ENCODE measurements around the gene CMTM1.

The CMTM1 gene

DNA sequence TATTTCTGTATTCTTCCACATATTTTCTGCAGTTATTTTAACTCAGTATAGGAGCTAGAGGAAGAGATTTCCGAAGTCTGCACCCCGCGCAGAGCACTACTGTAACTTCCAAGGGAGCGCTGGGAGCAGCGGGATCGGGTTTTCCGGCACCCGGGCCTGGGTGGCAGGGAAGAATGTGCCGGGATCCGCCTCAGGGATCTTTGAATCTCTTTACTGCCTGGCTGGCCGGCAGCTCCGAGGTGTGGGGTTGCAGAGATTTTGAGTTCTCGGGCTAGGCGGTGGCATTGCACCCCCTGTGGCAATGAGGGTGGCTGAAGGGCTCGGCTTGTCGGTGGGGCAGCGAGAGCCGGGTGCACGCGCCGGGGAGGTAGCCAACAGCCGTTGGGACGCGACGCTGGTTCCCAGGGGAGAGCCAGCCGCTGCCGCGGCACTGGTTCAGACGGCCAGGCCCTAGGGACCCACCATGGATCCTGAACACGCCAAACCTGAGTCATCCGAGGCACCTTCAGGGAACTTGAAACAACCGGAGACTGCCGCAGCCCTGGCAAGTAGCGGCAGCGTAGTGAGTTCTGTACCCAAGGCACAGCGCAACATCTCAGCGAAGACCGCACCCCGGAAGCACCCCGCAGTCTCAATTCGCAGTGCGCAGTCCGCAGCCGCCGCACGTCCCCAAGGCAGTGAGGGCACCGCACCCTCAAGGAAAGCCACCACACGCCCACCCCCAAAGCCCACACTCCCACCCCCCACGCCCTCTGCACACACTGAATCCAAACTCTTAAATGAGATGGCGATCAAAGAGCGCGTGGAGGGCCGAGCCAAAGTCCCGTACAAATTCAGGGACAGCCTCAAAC lies at the start of gene CMTM1:
Gene CMTM1 (plus strand): TSS at position 389 of the 851 bp plus-strand sequence. CDS start 75 bp downstream, at position 464.
- no peak for DNase-seq

GRCh38 chr16:66516509-66516807 lies 49.8 kb upstream of the CMTM1 start:
- no peak for DNase-seq

- peak; percentile 96 to 99 (median 98) for DNase-seq
Measured at GRCh38 chr16:66516808-66517585, 49.2 kb upstream of the CMTM1 start.

DNA sequence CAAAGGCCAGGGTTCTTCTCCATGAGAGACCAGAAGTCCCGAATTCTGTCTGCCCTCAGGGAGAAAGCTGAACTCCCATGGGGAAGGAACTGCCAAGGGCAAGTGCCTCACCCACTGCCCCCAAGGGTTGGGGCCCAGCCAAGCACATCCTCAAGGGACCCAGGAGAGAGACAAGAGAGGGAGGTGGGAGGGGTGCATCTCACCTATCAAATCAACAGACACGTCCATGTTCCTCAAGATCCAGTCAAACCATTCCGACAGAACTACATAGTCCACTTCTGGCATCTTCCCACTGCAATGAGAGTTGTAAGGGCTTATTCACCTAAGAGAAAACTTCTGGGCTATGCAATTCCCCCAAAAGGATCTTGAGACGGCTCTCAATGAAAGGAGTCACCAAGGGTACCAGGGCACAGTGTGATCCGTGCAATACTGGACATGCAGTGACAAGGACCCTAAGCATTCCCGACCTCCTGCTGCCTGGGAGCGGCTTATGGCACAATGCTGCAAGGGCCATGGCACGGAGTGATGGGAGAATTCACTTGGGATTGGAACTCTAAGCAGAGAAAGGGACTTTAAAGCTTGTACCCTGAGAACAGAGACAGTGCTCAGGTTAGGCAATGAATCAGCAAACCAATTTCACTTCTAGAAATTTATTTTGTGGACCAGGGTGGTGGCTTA lies 48.5 kb upstream of the CMTM1 start:
- DNase-seq, result no peak

- DNase-seq, result no peak
Measured at GRCh38 chr16:66519482-66520373, 46.5 kb upstream of the CMTM1 start.

DNA sequence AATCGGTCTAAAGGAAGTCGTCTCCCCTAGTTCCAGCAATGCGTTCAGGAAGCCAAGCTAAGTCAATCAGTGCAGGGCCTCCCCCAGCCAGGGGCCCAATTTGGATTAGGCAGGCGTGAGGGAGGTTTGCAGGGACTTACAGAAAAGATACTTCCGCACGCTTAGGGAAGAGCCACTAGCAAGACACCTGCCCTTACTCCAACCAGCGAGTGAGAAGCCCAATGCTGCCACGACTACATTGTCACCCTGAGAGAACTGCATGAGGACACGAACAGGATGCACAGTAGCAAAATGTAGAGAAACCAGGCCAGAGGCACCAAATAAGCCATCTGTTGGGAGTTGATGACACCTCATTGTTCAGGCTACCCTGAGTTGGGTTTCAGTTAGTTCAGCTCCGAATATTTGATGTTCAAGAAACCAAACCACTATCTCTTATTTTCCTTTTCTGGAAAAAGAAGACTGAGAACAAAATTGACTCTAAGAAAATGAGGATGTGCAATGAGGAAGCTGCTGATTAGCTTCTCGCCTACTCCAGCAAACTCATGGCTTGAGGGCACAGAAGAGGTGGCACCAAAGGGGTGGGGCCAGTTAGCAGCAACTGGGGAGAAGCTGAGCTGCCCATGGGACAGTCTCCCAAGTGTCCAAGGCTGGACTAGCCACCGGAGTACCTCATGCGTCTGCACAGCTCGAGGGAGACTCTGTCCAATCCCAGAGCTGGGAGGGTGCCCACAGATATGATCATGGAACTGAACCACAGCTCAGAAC lies 45.7 kb upstream of the CMTM1 start:
- DNase-seq, result peak; percentile 84 to 86 (median 85)

GRCh38 chr16:66521252-66521713 lies 45.0 kb upstream of the CMTM1 start:
- peak; percentile 61 to 66 (median 62) for DNase-seq

DNA sequence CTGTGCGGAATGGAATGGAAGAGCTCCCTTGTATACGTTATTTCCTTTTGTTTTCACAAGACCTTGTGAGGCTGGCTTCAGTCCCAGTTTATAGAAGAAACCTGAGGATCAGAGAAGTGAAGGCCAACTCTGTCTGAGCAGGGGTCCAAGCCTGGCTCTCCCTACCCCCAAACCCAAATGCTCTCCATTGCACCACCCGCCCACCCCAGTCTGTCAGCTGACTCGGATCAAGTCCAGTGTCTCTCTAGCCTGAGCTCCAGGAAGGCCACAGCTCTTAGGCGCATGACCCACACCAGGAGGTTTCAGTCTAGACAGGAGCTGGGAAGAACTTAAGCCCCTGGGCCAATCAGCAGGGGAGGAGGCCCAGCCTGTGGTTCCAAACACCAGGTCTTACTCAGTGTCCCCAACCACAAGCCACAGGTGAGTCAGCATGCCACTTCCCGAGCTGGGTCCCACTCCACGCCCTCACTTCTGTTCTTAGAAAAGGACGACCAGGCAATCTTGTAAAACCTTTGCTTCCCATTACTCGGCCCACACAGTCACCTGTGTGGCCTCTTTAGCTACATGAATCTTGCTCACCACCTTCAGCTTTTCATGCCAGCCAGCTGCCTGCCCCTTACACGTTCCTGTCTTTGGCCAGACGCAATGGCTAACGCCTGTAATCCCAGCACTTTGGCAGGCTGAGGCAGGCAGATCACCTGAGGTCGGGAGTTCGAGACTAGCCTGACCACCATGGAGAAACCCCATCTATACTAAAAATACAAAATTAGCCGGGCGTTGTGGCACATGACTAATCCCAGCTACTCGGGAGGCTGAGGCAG lies 44.1 kb upstream of the CMTM1 start:
- DNase-seq, result peak; percentile 74 to 84 (median 80)

DNA sequence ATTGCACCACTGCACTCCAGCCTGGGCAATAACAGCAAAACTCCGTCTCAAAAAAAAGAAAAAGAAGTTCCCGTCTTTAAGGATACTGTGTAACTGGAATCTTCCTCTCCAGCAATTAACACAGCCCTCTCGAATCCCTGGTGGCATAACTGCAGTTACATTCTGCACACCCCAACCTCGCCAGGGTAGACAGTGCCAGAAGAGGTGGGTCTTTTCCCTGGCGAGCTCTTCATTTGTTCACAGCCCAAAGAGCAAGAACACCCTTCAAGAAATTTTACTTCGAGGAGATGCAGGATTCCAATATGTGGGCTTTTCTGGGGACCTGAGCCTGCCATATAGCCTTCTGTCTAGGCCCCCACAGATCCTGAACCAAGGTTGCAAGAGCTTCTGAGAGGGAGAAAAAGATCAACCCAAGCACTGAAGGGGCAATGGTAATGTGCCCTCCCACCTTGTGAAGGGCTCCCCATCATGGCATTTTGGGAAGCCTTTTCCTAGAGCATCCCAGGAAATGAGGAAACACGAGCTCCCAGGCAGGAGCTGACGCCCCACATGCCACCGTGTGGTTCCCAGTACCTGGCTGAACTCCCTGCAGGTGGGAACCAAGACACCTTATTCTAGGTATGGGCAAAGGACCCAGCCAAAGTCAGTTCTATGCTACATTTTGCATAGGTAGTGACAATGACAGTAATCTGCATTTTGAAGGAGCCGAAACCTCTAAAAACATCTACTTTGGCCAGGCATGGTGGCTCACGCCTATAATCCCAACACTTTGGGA lies 43.2 kb upstream of the CMTM1 start:
- DNase-seq, result peak in 1 of 3 donors; percentile 36

DNA sequence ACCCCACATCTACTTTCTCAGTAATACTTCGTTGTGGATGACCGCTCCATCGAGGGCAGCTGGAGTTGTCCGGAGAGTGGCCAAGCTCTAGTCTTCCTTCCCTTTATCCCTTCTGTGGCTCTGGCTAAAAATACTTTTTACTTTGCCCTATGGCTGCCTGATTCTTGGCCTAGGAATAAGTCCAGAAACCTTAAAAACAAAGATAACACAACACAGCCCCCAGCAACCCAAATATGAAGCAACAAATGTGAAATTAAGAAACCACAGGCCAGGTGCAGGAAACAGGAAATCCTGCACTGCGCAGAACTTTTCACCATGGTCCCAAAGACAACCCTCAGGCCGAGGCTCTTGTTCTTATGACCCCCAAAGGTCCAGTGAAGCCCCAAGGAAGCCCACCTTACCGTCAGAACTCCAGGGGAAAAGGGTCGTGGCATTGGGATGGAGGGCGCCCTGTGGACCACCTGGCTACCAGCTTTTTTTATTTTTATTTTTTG lies 42.3 kb upstream of the CMTM1 start:
- no peak for DNase-seq

DNA sequence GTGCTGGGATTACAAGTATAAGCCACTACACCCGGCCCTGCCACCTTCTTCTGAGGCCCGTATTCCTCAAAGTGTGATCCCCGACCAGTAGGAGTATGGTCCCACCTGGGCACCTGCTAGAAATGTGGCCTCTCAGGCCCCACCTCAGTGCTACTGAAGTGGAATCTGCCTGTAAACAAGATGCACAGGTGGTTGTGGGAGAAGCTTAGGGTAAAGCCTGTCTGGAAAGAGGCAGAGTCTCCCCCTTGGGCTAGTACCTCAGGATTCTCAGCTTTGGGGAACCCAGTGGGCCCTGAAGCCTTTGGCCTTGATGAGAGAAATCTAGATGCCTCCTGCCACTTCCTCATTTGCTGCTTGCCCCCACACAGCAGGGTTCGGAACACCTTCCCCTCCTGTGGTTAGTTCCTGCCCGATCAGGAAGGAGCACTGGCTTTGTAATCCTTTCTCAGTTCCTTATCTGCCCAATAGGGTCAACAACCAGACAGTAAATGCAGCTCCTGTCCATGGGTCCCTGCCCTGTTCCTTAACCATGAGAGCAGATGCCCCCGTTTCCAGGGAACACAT lies 41.6 kb upstream of the CMTM1 start:
- peak; percentile 70 to 80 (median 75) for DNase-seq

GRCh38 chr16:66525396-66526180 lies 40.7 kb upstream of the CMTM1 start:
- DNase-seq, result peak; percentile 75 to 85 (median 84)

- DNase-seq, result no peak
Measured at GRCh38 chr16:66528294-66528693, 37.9 kb upstream of the CMTM1 start.

DNA sequence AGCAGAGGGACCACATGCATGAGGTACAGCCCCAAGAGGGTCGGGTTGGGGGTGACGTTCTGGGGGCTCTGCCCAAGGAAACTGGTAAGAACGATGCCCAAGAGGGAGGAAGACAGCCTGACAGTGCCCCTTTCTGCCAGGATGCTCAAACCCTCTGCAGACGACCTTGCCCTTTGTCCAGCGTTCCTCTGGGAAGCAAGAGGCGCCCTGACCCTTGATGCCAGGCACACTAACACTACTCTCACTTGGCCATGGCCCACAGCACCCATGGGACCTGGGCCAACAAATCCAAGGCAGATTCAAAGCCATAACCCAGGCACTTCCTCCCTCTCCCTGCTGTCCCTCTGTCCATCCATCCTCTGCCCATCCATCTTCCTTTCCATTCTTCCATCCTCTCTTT lies 36.8 kb upstream of the CMTM1 start:
- no peak for DNase-seq

GRCh38 chr16:66534376-66534799 lies 31.9 kb upstream of the CMTM1 start:
- no peak for DNase-seq

DNA sequence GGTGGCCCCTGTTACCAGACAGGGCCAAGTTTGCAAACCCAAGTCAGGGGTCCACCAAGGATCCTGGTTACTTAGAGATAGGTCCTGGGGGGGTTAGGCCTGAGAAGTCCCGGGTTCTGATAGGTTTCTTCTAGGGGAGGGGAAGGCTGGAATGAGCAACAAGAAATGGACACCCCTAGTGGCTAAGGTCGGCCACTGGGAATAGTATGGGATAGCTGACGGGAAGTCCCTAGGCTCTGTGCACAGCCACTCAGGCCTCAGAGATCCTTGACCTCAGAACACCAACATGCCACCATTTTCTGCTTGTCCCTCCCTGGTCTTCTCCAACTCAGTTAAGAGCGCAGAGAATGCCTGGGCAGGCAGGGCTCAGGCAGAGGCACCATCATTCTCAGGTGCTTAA lies 29.7 kb upstream of the CMTM1 start:
- no peak for DNase-seq

DNA sequence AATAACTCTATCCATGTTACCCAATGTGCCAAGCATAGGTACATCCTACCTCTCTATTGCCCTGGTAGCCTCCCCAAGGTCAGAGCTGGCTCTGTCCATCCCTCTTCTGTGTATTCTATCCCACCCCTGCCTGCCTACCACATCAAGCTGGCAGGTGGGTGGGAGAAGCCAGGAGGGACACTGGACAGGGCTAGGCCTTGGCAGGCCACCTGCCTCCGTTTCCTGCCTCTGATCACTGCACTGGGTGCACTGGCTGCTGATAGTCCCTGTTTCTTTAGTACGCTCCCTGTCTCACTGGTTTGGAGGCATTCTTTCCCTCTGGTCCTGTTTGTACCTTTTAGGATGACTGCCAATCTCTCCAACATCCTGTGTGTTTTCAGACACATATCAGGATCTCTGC lies 29.0 kb upstream of the CMTM1 start:
- no peak for DNase-seq

GRCh38 chr16:66538910-66539309 lies 27.3 kb upstream of the CMTM1 start:
- no peak for DNase-seq

Measured in suppressor macrophage treated with lipopolysaccharide for 1 hour (primary cell).